GM23338 (cell line): ENCODE results near the gene INS. TPM values are rescaled to one million over a fixed set of nuclear protein-coding genes. Genes with fewer than 3 reads are reported as not detected.

ENCODE experiments used
- ATAC-seq: fragments of 200-7000 bp; cut with Tn5 transposase; 3 replicates; pipeline ENCODE4 v1.9.1; 2020
- DNase-seq: peaks from one replicate; pipeline ENCODE4 v3.0.0-alpha.2; 2015; ENCODE audit warnings: low spot score
- H2AFZ ChIP-seq: fragments of 200-600 bp; sonication (generic); 2 replicates; pipeline ENCODE4 v1.8.0; 2016; ENCODE audit warnings: antibody characterized with exemption, mild to moderate bottlenecking, moderate library complexity
- H3F3A ChIP-seq: fragments of 200-600 bp; sonication (generic); replicated peaks from 2 replicates; pipeline ENCODE4 v1.8.0; 2017; ENCODE audit warnings: antibody characterized with exemption, mixed run types, low read depth
- H3K27ac ChIP-seq: fragments of 200-600 bp; sonication (generic); 2 replicates; pipeline ENCODE4 v1.6.1; 2016; ENCODE audit warnings: low read depth
- H3K27me3 ChIP-seq: fragments of 200-600 bp; sonication (generic); 2 replicates; pipeline ENCODE4 v1.8.0; 2016; ENCODE audit warnings: mild to moderate bottlenecking, mixed run types, moderate library complexity; ENCODE audit not compliant: insufficient read depth
- H3K36me3 ChIP-seq: fragments of 200-600 bp; sonication (generic); 2 replicates; pipeline ENCODE4 v1.8.0; 2016; ENCODE audit warnings: mild to moderate bottlenecking; ENCODE audit not compliant: insufficient read depth
- H3K4me1 ChIP-seq: fragments of 200-600 bp; sonication (generic); 2 replicates; pipeline ENCODE4 v1.8.0; 2016; ENCODE audit warnings: mild to moderate bottlenecking, moderate library complexity; ENCODE audit not compliant: insufficient read depth
- H3K4me2 ChIP-seq: fragments of 200-600 bp; sonication (generic); 2 replicates; pipeline ENCODE4 v1.7.1; 2017; ENCODE audit warnings: mixed run types
- H3K4me3 ChIP-seq: fragments of 200-600 bp; sonication (generic); 2 replicates; pipeline ENCODE4 v1.6.1; 2016; ENCODE audit warnings: mixed run types
- H3K79me2 ChIP-seq: fragments of 200-600 bp; sonication (generic); replicated peaks from 2 replicates; pipeline ENCODE4 v1.8.0; 2017; ENCODE audit warnings: mild to moderate bottlenecking; ENCODE audit not compliant: insufficient read depth
- H3K9me2 ChIP-seq: fragments of 200-600 bp; sonication (generic); 2 replicates; pipeline ENCODE4 v1.8.0; 2017; ENCODE audit not compliant: insufficient read depth
- H4K20me1 ChIP-seq: fragments of 200-600 bp; sonication (generic); replicated peaks from 2 replicates; pipeline ENCODE4 v1.8.0; 2017; ENCODE audit warnings: mild to moderate bottlenecking; ENCODE audit not compliant: insufficient read depth
- H3K27ac Mint-ChIP-seq: 2 replicates; pipeline ENCODE4 v1.8.0; 2020; ENCODE audit warnings: inconsistent platforms, mild to moderate bottlenecking, moderate library complexity, mixed read lengths
- H3K27me3 Mint-ChIP-seq: 3 replicates; pipeline ENCODE4 v1.8.0; 2022; ENCODE audit warnings: low read depth, mild to moderate bottlenecking, moderate library complexity, mixed read lengths, inconsistent platforms; ENCODE audit not compliant: insufficient read depth, poor library complexity
- H3K36me3 Mint-ChIP-seq: 3 replicates; pipeline ENCODE4 v1.8.0; 2021; ENCODE audit warnings: low read depth, mild to moderate bottlenecking, inconsistent platforms, moderate library complexity, mixed read lengths
- H3K4me1 Mint-ChIP-seq: 3 replicates; pipeline ENCODE4 v1.8.0; 2020; ENCODE audit warnings: mild to moderate bottlenecking, inconsistent platforms, mixed read lengths
- H3K4me3 Mint-ChIP-seq: 3 replicates; pipeline ENCODE4 v1.8.0; 2021; ENCODE audit warnings: moderate library complexity, mild to moderate bottlenecking, inconsistent platforms, mixed read lengths
- H3K9me3 Mint-ChIP-seq: 3 replicates; pipeline ENCODE4 v1.8.0; 2020; ENCODE audit warnings: moderate library complexity, mild to moderate bottlenecking, inconsistent platforms, mixed read lengths
- CTCF ChIP-seq, 2 experiments: fragments of 200-600 bp in 1 of 2; sonication (generic) in 1 of 2; conservative IDR thresholded peaks; 2 replicates each; pipeline versions ENCODE4 v1.5.1 to v1.6.1; 2016 to 2017; ENCODE audit warnings: antibody characterized with exemption in 2 of 2, low read depth in 2 of 2, mild to moderate bottlenecking in 2 of 2, moderate library complexity in 1 of 2
- EZH2 ChIP-seq: fragments of 200-600 bp; sonication (generic); IDR thresholded peaks from one replicate; pipeline ENCODE4 v1.8.0; 2017; ENCODE audit warnings: antibody characterized with exemption, mild to moderate bottlenecking, low read depth; ENCODE audit not compliant: unreplicated experiment
- EZH2phosphoT487 ChIP-seq: fragments of 200-600 bp; sonication (generic); IDR thresholded peaks from one replicate; pipeline ENCODE4 v1.8.1; 2018; ENCODE audit warnings: antibody characterized with exemption; ENCODE audit not compliant: unreplicated experiment
- JUNB ChIP-seq: IDR thresholded peaks from one replicate; pipeline ENCODE4 v1.6.1; 2016; ENCODE audit warnings: antibody characterized with exemption; ENCODE audit not compliant: unreplicated experiment
- NANOG ChIP-seq: IDR thresholded peaks from 2 replicates; pipeline ENCODE4 v1.6.1; 2016; ENCODE audit warnings: antibody characterized with exemption, borderline replicate concordance
- POLR2AphosphoS5 ChIP-seq: IDR thresholded peaks from 2 replicates; pipeline ENCODE4 v1.6.1; 2016; ENCODE audit warnings: antibody characterized with exemption, low read depth
- REST ChIP-seq: IDR thresholded peaks from one replicate; pipeline ENCODE4 v1.6.1; 2018; ENCODE audit warnings: antibody characterized with exemption; ENCODE audit not compliant: unreplicated experiment
- STAT1 ChIP-seq: IDR thresholded peaks from one replicate; pipeline ENCODE4 v1.6.1; 2016; ENCODE audit warnings: antibody characterized with exemption; ENCODE audit not compliant: unreplicated experiment
- ZNF114 ChIP-seq: fragments of 250-450 bp; sonication (Bioruptor Pico); IDR thresholded peaks from 2 replicates; pipeline ENCODE4 v1.5.0; 2020; ENCODE audit warnings: mild to moderate bottlenecking, moderate library complexity
- ZNF331 ChIP-seq: fragments of 250-450 bp; sonication (Bioruptor Pico); IDR thresholded peaks from 2 replicates; pipeline ENCODE4 v1.5.0; 2020; ENCODE audit warnings: low read depth, mild to moderate bottlenecking, moderate library complexity
- polyA plus RNA-seq: library from polyadenylated mRNA; unstranded; fragments of >200 nt; fragmentation: Nextera tagmentation; extraction: Ambion mirVana; gene quantifications from 2 replicates; pipeline ENCODE4 v1.2.1, GENCODE V29; 2016
- total RNA-seq: library from RNA; depleted of rRNA; stranded (reverse); fragments of >200 nt; shearing (Covaris generic); gene quantifications from 2 replicates; pipeline ENCODE4 v1.2.3, GENCODE V29; 2014
- TF ChIP-seq, protein P1 (sequence below): IDR thresholded peaks from 2 replicates; pipeline ENCODE4 v1.6.1; 2016; ENCODE audit warnings: antibody characterized with exemption

Gene INS
- total and polyA plus RNA-seq, 2 experiments from 2014 or later: not detected

GRCh38 chr11:2192435-2192834 is 31.4 kb upstream of the INS start (continued):
- TF ChIP-seq CTCF (conservative IDR thresholded peaks at IDR 0.05; ENCODE audit: low read depth in 2 of 2) (no peak), POLR2AphosphoS5 (no peak), REST (no peak), STAT1 (no peak), ZNF331 (CRISPR knock-in tag) (no peak)
- TF ChIP-seq, protein P1, sequence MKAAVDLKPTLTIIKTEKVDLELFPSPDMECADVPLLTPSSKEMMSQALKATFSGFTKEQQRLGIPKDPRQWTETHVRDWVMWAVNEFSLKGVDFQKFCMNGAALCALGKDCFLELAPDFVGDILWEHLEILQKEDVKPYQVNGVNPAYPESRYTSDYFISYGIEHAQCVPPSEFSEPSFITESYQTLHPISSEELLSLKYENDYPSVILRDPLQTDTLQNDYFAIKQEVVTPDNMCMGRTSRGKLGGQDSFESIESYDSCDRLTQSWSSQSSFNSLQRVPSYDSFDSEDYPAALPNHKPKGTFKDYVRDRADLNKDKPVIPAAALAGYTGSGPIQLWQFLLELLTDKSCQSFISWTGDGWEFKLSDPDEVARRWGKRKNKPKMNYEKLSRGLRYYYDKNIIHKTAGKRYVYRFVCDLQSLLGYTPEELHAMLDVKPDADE: no peak

- no peaks in the 10 kb centered on the region for H3K36me3 ChIP-seq
- ATAC-seq: no peak
- H3K9me3 Mint-ChIP-seq: no peaks in the 10 kb centered on the region
- no peaks in the 10 kb centered on the region for H3K27me3 ChIP-seq
- H3K79me2 ChIP-seq: no peaks in the 10 kb centered on the region
- no peak overlapping the region for H2AFZ ChIP-seq
- H3K27me3 Mint-ChIP-seq: peaks cover 15% of the 10 kb centered on the region
- no peaks in the 10 kb centered on the region for H3K9me2 ChIP-seq
- no peaks in the 10 kb centered on the region for H3K36me3 Mint-ChIP-seq
- H3K4me3 ChIP-seq: no peak overlapping the region
- H3K4me3 Mint-ChIP-seq: no peak overlapping the region
- peaks cover 6% of the 10 kb centered on the region; the same call in 1 of the 3 replicates for H3K4me1 Mint-ChIP-seq
- H3K27ac ChIP-seq: no peak overlapping the region
- H4K20me1 ChIP-seq: no peaks in the 10 kb centered on the region
- no peak for DNase-seq
- H3K4me1 ChIP-seq: no peaks in the 10 kb centered on the region
- 0 out of 2 replicates have a peak, but pooled peaks cover 6% of the 10 kb centered on the region for H3F3A ChIP-seq
- H3K4me2 ChIP-seq: no peak overlapping the region
- H3K27ac Mint-ChIP-seq: no peak overlapping the region
- TF ChIP-seq JUNB (no peak), NANOG (no peak), EZH2 (no peak), ZNF114 (no peak), CTCF (conservative IDR thresholded peaks at IDR 0.05; ENCODE audit: low read depth in 2 of 2) (no peak), STAT1 (no peak), EZH2phosphoT487 (no peak), POLR2AphosphoS5 (no peak)
- TF ChIP-seq, protein P1: no peak
Measured at GRCh38 chr11:2191883-2192282, 30.9 kb upstream of the INS start.
